H1 (cell line): Measurements from ENCODE around the gene UTP25. TPM values are rescaled to one million over a fixed set of nuclear protein-coding genes. Genes with fewer than 3 reads are reported as not detected.

Source experiments
- CTCF ChIA-PET: fragments of 300-600 bp; sonication (Branson Sonifier 250); formaldehyde crosslinking; loops from one replicate; lab custom pipeline; 2021; ENCODE audit not compliant: partially characterized antibody; lab: Charles Lee
- POLR2A ChIA-PET: fragments of 300-600 bp; sonication (Branson Sonifier 250); formaldehyde crosslinking; loops from one replicate; lab custom pipeline; 2021; ENCODE audit warnings: inconsistent platforms; ENCODE audit not compliant: partially characterized antibody; lab: Charles Lee
- DNase-seq, 2 experiments: peaks; one replicate each; pipeline versions ENCODE4 v3.0.0 to v3.0.0-alpha.2; 2010 to 2022; ENCODE audit warnings: low spot score in 2 of 2, low read depth in 1 of 2, mixed read lengths in 1 of 2
- FAIRE-seq: peaks from 2 replicates; lab custom pipeline; 2011; peaks lifted over from hg19 to GRCh38; lab: Jason Lieb, UNC
- H2AFZ ChIP-seq: 2 replicates; pipeline ENCODE4 v1.8.1; 2012; ENCODE audit warnings: low read length, inconsistent platforms
- H2AK5ac ChIP-seq: 2 replicates; pipeline ENCODE4 v1.6.1; 2013; ENCODE audit warnings: low read depth, low read length
- H2BK120ac ChIP-seq: replicated peaks from 2 replicates; pipeline ENCODE3; 2013; ENCODE audit warnings: low read depth, low read length, inconsistent platforms
- H2BK12ac ChIP-seq: 2 replicates; pipeline ENCODE4 v1.6.1; 2013; ENCODE audit warnings: low read depth, low read length
- H2BK15ac ChIP-seq: 2 replicates; pipeline ENCODE4 v1.6.1; 2013; ENCODE audit warnings: low read length
- H2BK20ac ChIP-seq: 2 replicates; pipeline ENCODE4 v1.6.1; 2013; ENCODE audit warnings: low read length
- H2BK5ac ChIP-seq: 2 replicates; pipeline ENCODE4 v1.6.1; 2013; ENCODE audit warnings: low read depth, low read length
- H3K14ac ChIP-seq: 2 replicates; pipeline ENCODE4 v1.6.1; 2013; ENCODE audit warnings: inconsistent platforms; ENCODE audit not compliant: insufficient read length
- H3K18ac ChIP-seq: 2 replicates; pipeline ENCODE4 v1.6.1; 2013; ENCODE audit warnings: low read length; ENCODE audit errors: extremely low read depth
- H3K23ac ChIP-seq: 2 replicates; pipeline ENCODE4 v1.6.1; 2013; ENCODE audit warnings: inconsistent platforms; ENCODE audit not compliant: insufficient read length
- H3K23me2 ChIP-seq: 2 replicates; pipeline ENCODE4 v1.6.1; 2013; ENCODE audit warnings: low read depth, low read length
- H3K27ac ChIP-seq: 2 replicates; pipeline ENCODE4 v1.6.1; 2011; ENCODE audit warnings: low read depth, low read length, inconsistent platforms
- H3K27me3 ChIP-seq, 4 experiments: replicated peaks in 1 of 4; 1 replicate in 1 of 4; 2 replicates in 3 of 4; pipeline versions ENCODE4 v1.6.1 to v1.8.1; 2011 to 2013; ENCODE audit warnings: low read length in 3 of 4, mild to moderate bottlenecking in 3 of 4, inconsistent platforms in 2 of 4, mixed read lengths in 2 of 4, moderate library complexity in 1 of 4; ENCODE audit not compliant: control insufficient read depth in 3 of 4, insufficient read depth in 3 of 4; ENCODE audit errors: extremely low read depth in 1 of 4
- H3K36me3 ChIP-seq, 4 experiments: 2 replicates each; pipeline versions ENCODE4 v1.6.1 to v1.8.1; 2011 to 2013; ENCODE audit warnings: mild to moderate bottlenecking in 4 of 4, low read length in 3 of 4, moderate library complexity in 2 of 4, control low read depth in 1 of 4, inconsistent platforms in 1 of 4; ENCODE audit not compliant: insufficient read depth in 4 of 4, control insufficient read depth in 2 of 4
- H3K4ac ChIP-seq: replicated peaks from 2 replicates; pipeline ENCODE3; 2013; ENCODE audit warnings: low read length, low read depth, mixed read lengths, inconsistent platforms; ENCODE audit not compliant: insufficient read length
- H3K4me1 ChIP-seq, 4 experiments: replicated peaks in 1 of 4; 1 replicate in 1 of 4; 2 replicates in 3 of 4; pipeline versions ENCODE4 v1.6.1 to v1.8.1; 2011 to 2013; ENCODE audit warnings: low read length in 3 of 4, inconsistent platforms in 2 of 4, mixed read lengths in 1 of 4; ENCODE audit not compliant: insufficient read depth in 4 of 4, control insufficient read depth in 3 of 4
- H3K4me2 ChIP-seq, 2 experiments: 2 replicates each; pipeline versions ENCODE4 v1.6.1 to v1.8.1; 2011 to 2013; ENCODE audit warnings: low read depth in 2 of 2, low read length in 2 of 2, control low read depth in 1 of 2, inconsistent platforms in 1 of 2, mild to moderate bottlenecking in 1 of 2; ENCODE audit not compliant: insufficient read depth in 1 of 2
- H3K4me3 ChIP-seq, 4 experiments: fragments of 200-600, 300-600 bp in 1 of 4; sonication (generic), shearing (Covaris generic), sonication (Bioruptor Twin) in 1 of 4; 2 replicates each; pipeline versions ENCODE4 v1.5.1 to v1.8.1; 2011 to 2016; ENCODE audit warnings: low read length in 4 of 4, low read depth in 3 of 4, control low read depth in 2 of 4, inconsistent platforms in 2 of 4, mild to moderate bottlenecking in 2 of 4, mixed read lengths in 1 of 4, moderate library complexity in 1 of 4; ENCODE audit not compliant: insufficient read depth in 2 of 4; ENCODE audit errors: extremely low read depth in 1 of 4
- H3K56ac ChIP-seq: replicated peaks from 2 replicates; pipeline ENCODE3; 2013; ENCODE audit warnings: low read depth, mild to moderate bottlenecking, mixed read lengths, low read length, inconsistent platforms; ENCODE audit not compliant: insufficient read length
- H3K79me1 ChIP-seq: 2 replicates; pipeline ENCODE4 v1.6.1; 2013; ENCODE audit warnings: low read depth, low read length, control low read depth
- H3K79me2 ChIP-seq, 2 experiments: 2 replicates each; pipeline versions ENCODE4 v1.6.1 to v1.8.1; 2012 to 2013; ENCODE audit warnings: low read length in 2 of 2, mild to moderate bottlenecking in 2 of 2, inconsistent platforms in 1 of 2; ENCODE audit not compliant: insufficient read depth in 2 of 2, control insufficient read depth in 1 of 2
- H3K9ac ChIP-seq, 4 experiments: replicated peaks in 1 of 4; 1 replicate in 1 of 4; 2 replicates in 3 of 4; pipeline versions ENCODE4 v1.6.1 to v1.8.1; 2011 to 2013; ENCODE audit warnings: low read depth in 3 of 4, low read length in 3 of 4, control low read depth in 2 of 4, mild to moderate bottlenecking in 2 of 4, moderate library complexity in 2 of 4, inconsistent platforms in 1 of 4; ENCODE audit errors: extremely low read depth in 1 of 4
- H3K9me3 ChIP-seq, 2 experiments: 2 replicates each; pipeline versions ENCODE4 v1.6.1 to v1.8.1; 2012 to 2013; ENCODE audit warnings: mild to moderate bottlenecking in 2 of 2, moderate library complexity in 2 of 2, control low read depth in 1 of 2, inconsistent platforms in 1 of 2, low read depth in 1 of 2, low read length in 1 of 2, mixed read lengths in 1 of 2; ENCODE audit not compliant: insufficient read depth in 2 of 2
- H4K20me1 ChIP-seq, 2 experiments: replicated peaks in 1 of 2; 2 replicates each; pipeline versions ENCODE3 to v1.8.1; 2011 to 2013; ENCODE audit warnings: inconsistent platforms in 2 of 2, low read length in 2 of 2, mild to moderate bottlenecking in 1 of 2; ENCODE audit not compliant: insufficient read depth in 2 of 2, control insufficient read depth in 1 of 2
- H4K5ac ChIP-seq: 2 replicates; pipeline ENCODE4 v1.6.1; 2013; ENCODE audit warnings: low read length, low read depth, mixed read lengths, inconsistent platforms; ENCODE audit not compliant: insufficient read length
- H4K8ac ChIP-seq: 2 replicates; pipeline ENCODE4 v1.8.0; 2013; ENCODE audit warnings: mild to moderate bottlenecking, moderate library complexity, low read length, inconsistent platforms; ENCODE audit not compliant: insufficient read depth; ENCODE audit errors: extremely low read depth
- H4K91ac ChIP-seq: replicated peaks from 2 replicates; pipeline ENCODE3; 2013; ENCODE audit warnings: low read length, mixed read lengths, inconsistent platforms; ENCODE audit not compliant: insufficient read length
- CBX5 ChIP-seq: fragments of 300-800, 300-1000 bp; sonication (generic); IDR thresholded peaks from 2 replicates; pipeline ENCODE4 v1.7.1; 2016; ENCODE audit warnings: antibody characterized with exemption, low read length, low read depth
- GABPA ChIP-seq: IDR thresholded peaks from 2 replicates; pipeline ENCODE4 v1.6.1; 2011; ENCODE audit warnings: mild to moderate bottlenecking, low read length, moderate library complexity, borderline replicate concordance; ENCODE audit not compliant: insufficient read depth
- SP1 ChIP-seq: IDR thresholded peaks from 2 replicates; pipeline ENCODE4 v1.6.1; 2011; ENCODE audit warnings: low read depth, low read length
- WGBS, 2 experiments: shearing (Covaris generic) in 1 of 2; methylation state at CpG; one replicate each; pipeline versions ENCODE4 v1.1.6 to v1.1.7; 2013 to 2015; ENCODE audit warnings: low lambda C conversion rate in 2 of 2, mixed read lengths in 2 of 2, inconsistent platforms in 1 of 2, low coverage in 1 of 2, missing lambda C conversion rate in 1 of 2; ENCODE audit not compliant: insufficient replicate concordance in 2 of 2, insufficient coverage in 1 of 2, insufficient read length in 1 of 2; ENCODE audit errors: extremely low coverage in 1 of 2, missing lambda C conversion rate in 1 of 2; 5-methylcytosine and 5-hydroxymethylcytosine counted together
- polyA plus RNA-seq, 7 experiments: library from polyadenylated mRNA; depleted of rRNA in 3 of 7; stranded (reverse) in 5 of 7; unstranded in 2 of 7; fragments of >200 nt in 5 of 7; fragments of 200-250 nt in 2 of 7; gene quantifications; 1 replicate in 5 of 7; 2 replicates in 1 of 7; 4 replicates in 1 of 7; pipeline versions ENCODE4 v1.2.1 to v1.2.3, GENCODE V29; 2011 to 2013; ENCODE audit warnings: missing spikeins in 2 of 7, mixed read lengths in 2 of 7
- total RNA-seq: library from RNA; stranded (reverse); fragmentation: NEBNext Ultra II Directional; extraction: Animal tissue kit (Norgen Biotek cat#: 25700); gene quantifications from 2 replicates; pipeline ENCODE4 v1.2.1, GENCODE V29; 2021

Gene UTP25
- total and polyA plus RNA-seq, 2 of the 8 experiments (the other 6 are each of a cell fraction or from before 2014, with no cell fraction given): 4.0 to 7.6 TPM

DNA sequence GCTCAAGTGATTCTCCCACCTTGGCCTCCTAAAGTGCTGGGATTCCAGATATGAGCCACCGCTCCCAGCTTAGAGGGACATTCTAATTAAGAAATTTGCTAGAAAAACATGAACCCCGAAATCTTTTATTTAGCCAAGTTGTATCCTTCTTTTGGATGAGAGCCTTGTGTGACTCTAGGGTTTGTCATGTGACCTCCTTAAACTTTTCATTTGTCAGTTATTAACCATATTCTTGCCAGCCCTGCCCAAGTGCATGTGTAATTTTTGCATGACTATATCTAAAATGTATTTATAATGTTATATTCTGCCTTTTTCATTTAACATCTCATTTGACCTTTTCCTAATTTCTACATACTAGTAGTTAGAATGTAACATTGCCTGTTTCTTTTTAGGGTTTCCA, 1.9 kb downstream of the UTP25 start:
- Histone ChIP-seq H3K23ac (no peak overlapping the region), H2BK5ac (no peak overlapping the region), H4K8ac (no peak overlapping the region), H3K79me1 (no peaks in the 10 kb centered on the region), H3K14ac (no peak overlapping the region), H2AFZ (no peak overlapping the region), H3K4ac (no peak overlapping the region), H3K9me3 (no peaks in the 10 kb centered on the region), H4K5ac (no peak overlapping the region), H3K4me1 (no peaks in the 10 kb centered on the region), H3K4me3 (no peak overlapping the region), H2BK20ac (no peak overlapping the region), H3K56ac (no peak overlapping the region), H4K20me1 (peaks cover 0 to 1% of the 10 kb centered on the region in 2 experiments), H4K91ac (no peak overlapping the region), H2AK5ac (no peak overlapping the region), H3K36me3 (peaks cover 7 to 35% (median 27%) of the 10 kb centered on the region in 4 experiments; a peak in 7 of 8 replicates), H3K18ac (no peak overlapping the region), H2BK12ac (no peak overlapping the region), H3K9ac (no peak overlapping the region), H2BK15ac (no peak overlapping the region), H2BK120ac (no peak overlapping the region), H3K27me3 (no peaks in the 10 kb centered on the region), H3K4me2 (no peak overlapping the region), H3K79me2 (peaks cover 0 to 10% of the 10 kb centered on the region in 2 experiments; a peak in 2 of 4 replicates), H3K27ac (no peak overlapping the region), H3K23me2 (no peaks in the 10 kb centered on the region)
- WGBS, 2 experiments: 88% methylated on average over 2 of the region's 2 CpGs; no CpG with 5 or more reads in 1 of the 2 experiments
- CTCF ChIA-PET: interaction anchor here (1.0 kb wide), 1 partner anchor 411 kb away, joined by 3 read pairs; no protein-coding TSS in a partner anchor
- no peak for TF ChIP-seq GABPA
- TF ChIP-seq SP1: no peak
- no peak for TF ChIP-seq CBX5
- DNase-seq: no peak
- FAIRE-seq: no peak
- POLR2A ChIA-PET: no interaction called here
